GM21390 (cell line): Measurements from ENCODE around the gene GPR31.
"Not testable (repeated sequence)": the region's sequence is repeated elsewhere in the genome, so short reads cannot be mapped to it uniquely, and the experiment has no call there.

Experiments
- ATAC-seq: cut with Tn5 transposase; IDR thresholded peaks from one replicate; pipeline ENCODE4 v1.9.1; 2021; ENCODE audit not compliant: unreplicated experiment

The GPR31 gene

GRCh38 chr6:167157863-167158262, at the start of gene GPR31:
GPR31 (minus strand) TSS chr6:167157980; CDS start chr6:167157831, 149 bp downstream.
- no peak for ATAC-seq

GRCh38 chr6:167207527-167207926, 49.7 kb upstream of the GPR31 start:
- ATAC-seq, result no peak

- not testable (repeated sequence) for ATAC-seq
These were observed 47.5 kb upstream of the GPR31 start for GRCh38 chr6:167205316-167205715.

GRCh38 chr6:167204059-167204348, 46.2 kb upstream of the GPR31 start:
- ATAC-seq, result not testable (repeated sequence)

GRCh38 chr6:167203261-167204058, 45.7 kb upstream of the GPR31 start:
- not testable (repeated sequence) for ATAC-seq

GRCh38 chr6:167202613-167203012, 44.8 kb upstream of the GPR31 start:
- not testable (repeated sequence) for ATAC-seq

- no peak for ATAC-seq
These were observed 43.0 kb upstream of the GPR31 start for GRCh38 chr6:167200806-167201205.

- ATAC-seq, result not testable (repeated sequence)
These were observed 38.3 kb upstream of the GPR31 start for GRCh38 chr6:167195941-167196610.

GRCh38 chr6:167193515-167194125, 35.8 kb upstream of the GPR31 start:
- not testable (repeated sequence) for ATAC-seq

- ATAC-seq, result not testable (repeated sequence)
These were observed 33.3 kb upstream of the GPR31 start for GRCh38 chr6:167191043-167191583.

- ATAC-seq, result not testable (repeated sequence)
These were observed 29.5 kb upstream of the GPR31 start for GRCh38 chr6:167187275-167187674.

GRCh38 chr6:167185101-167185500, 27.3 kb upstream of the GPR31 start:
- ATAC-seq, result not testable (repeated sequence)

GRCh38 chr6:167182913-167183314, 25.1 kb upstream of the GPR31 start:
- peak; percentile 78 for ATAC-seq

GRCh38 chr6:167181351-167181750, 23.6 kb upstream of the GPR31 start:
- ATAC-seq, result not testable (repeated sequence)

GRCh38 chr6:167180086-167180485, 22.3 kb upstream of the GPR31 start:
- not testable (repeated sequence) for ATAC-seq

GRCh38 chr6:167178896-167179655, 21.3 kb upstream of the GPR31 start:
- not testable (repeated sequence) for ATAC-seq

- not testable (repeated sequence) for ATAC-seq
These were observed 19.5 kb upstream of the GPR31 start for GRCh38 chr6:167177271-167177670.

- not testable (repeated sequence) for ATAC-seq
These were observed 14.2 kb upstream of the GPR31 start for GRCh38 chr6:167172011-167172410.

GRCh38 chr6:167171300-167171699, 13.5 kb upstream of the GPR31 start:
- not testable (repeated sequence) for ATAC-seq

GRCh38 chr6:167169867-167170266, 12.1 kb upstream of the GPR31 start:
- not testable (repeated sequence) for ATAC-seq

GRCh38 chr6:167168296-167168695, 10.5 kb upstream of the GPR31 start:
- ATAC-seq, result not testable (repeated sequence)
